Endothelial cell of umbilical vein (primary cell): ENCODE results near the gene SCAF1. TPM values are rescaled to one million over a fixed set of nuclear protein-coding genes. Genes with fewer than 3 reads are reported as not detected.

ENCODE experiments used
- BruUV-seq: library from RNA; stranded (reverse); fragments of 400-500 nt; replicated peaks from 2 replicates; lab custom pipeline; 2021; lab: Mats Ljungman, UMichigan
- CTCF ChIA-PET: fragments of 300-600, 350-600 bp; sonication (Branson Sonifier 250); formaldehyde crosslinking; loops from one replicate; lab custom pipeline; 2021; ENCODE audit warnings: antibody characterized with exemption, inconsistent platforms; lab: Charles Lee
- POLR2A ChIA-PET: fragments of 300-600, 350-600 bp; sonication (Branson Sonifier 250); formaldehyde crosslinking; loops from one replicate; lab custom pipeline; 2021; ENCODE audit warnings: antibody characterized with exemption, inconsistent platforms; lab: Charles Lee
- DNase-seq: peaks from one replicate; pipeline ENCODE4 v3.0.0-alpha.2; 2011; ENCODE audit warnings: low read depth, low spot score
- FAIRE-seq: peaks from 2 replicates; lab custom pipeline; 2011; peaks lifted over from hg19 to GRCh38; lab: Jason Lieb, UNC
- H2AFZ ChIP-seq: 2 replicates; pipeline ENCODE4 v1.6.0; 2012; ENCODE audit warnings: low read depth, low read length, control low read depth, inconsistent platforms
- H3K27ac ChIP-seq: 2 replicates; pipeline ENCODE4 v1.5.1; 2011; ENCODE audit warnings: low read depth, mild to moderate bottlenecking, control low read depth, low read length, moderate library complexity; ENCODE audit not compliant: insufficient read depth
- H3K27me3 ChIP-seq, 2 experiments: 2 replicates each; pipeline versions ENCODE4 v1.6.0 to v1.6.1; 2011; ENCODE audit warnings: low read length in 2 of 2, mixed read lengths in 1 of 2; ENCODE audit not compliant: control insufficient read depth in 2 of 2, insufficient read depth in 2 of 2
- H3K36me3 ChIP-seq, 2 experiments: 2 replicates in 1 of 2; 3 replicates in 1 of 2; pipeline ENCODE4 v1.5.1; 2011; ENCODE audit warnings: low read length in 2 of 2, mild to moderate bottlenecking in 1 of 2, moderate library complexity in 1 of 2; ENCODE audit not compliant: control insufficient read depth in 2 of 2, insufficient read depth in 2 of 2; ENCODE audit errors: extremely low read depth in 1 of 2
- H3K4me1 ChIP-seq: 3 replicates; pipeline ENCODE4 v1.5.1; 2011; ENCODE audit warnings: mild to moderate bottlenecking, low read length; ENCODE audit not compliant: control insufficient read depth, insufficient read depth; ENCODE audit errors: extremely low read depth
- H3K4me2 ChIP-seq: 2 replicates; pipeline ENCODE4 v1.6.1; 2011; ENCODE audit warnings: low read length, control low read depth, mixed read lengths; ENCODE audit not compliant: insufficient read depth
- H3K4me3 ChIP-seq, 3 experiments: fragments of 200-600 bp in 1 of 3; sonication (generic), shearing (Covaris generic) in 1 of 3; replicated peaks in 1 of 3; 2 replicates each; pipeline ENCODE4 v1.5.1; 2011 to 2016; ENCODE audit warnings: control low read depth in 3 of 3, low read length in 3 of 3, mild to moderate bottlenecking in 2 of 3, inconsistent platforms in 1 of 3, low read depth in 1 of 3, moderate library complexity in 1 of 3; ENCODE audit not compliant: insufficient read depth in 1 of 3
- H3K79me2 ChIP-seq: 2 replicates; pipeline ENCODE4 v1.6.0; 2012; ENCODE audit warnings: low read length, inconsistent platforms; ENCODE audit not compliant: control insufficient read depth, insufficient read depth
- H3K9ac ChIP-seq: replicated peaks from 2 replicates; pipeline ENCODE3; 2011; ENCODE audit warnings: low read length, control low read depth; ENCODE audit not compliant: insufficient read depth; ENCODE audit errors: extremely low read depth
- H3K9me1 ChIP-seq: replicated peaks from 3 replicates; pipeline ENCODE4 v1.6.0; 2011; ENCODE audit warnings: mild to moderate bottlenecking, low read length; ENCODE audit not compliant: control insufficient read depth, insufficient read depth; ENCODE audit errors: extremely low read depth
- H3K9me3 ChIP-seq: replicated peaks from 2 replicates; pipeline ENCODE4 v1.5.1; 2012; ENCODE audit warnings: low read length, inconsistent platforms; ENCODE audit not compliant: control insufficient read depth, insufficient read depth
- H4K20me1 ChIP-seq: replicated peaks from 2 replicates; pipeline ENCODE3; 2011; ENCODE audit warnings: mild to moderate bottlenecking, low read length; ENCODE audit not compliant: control insufficient read depth, insufficient read depth; ENCODE audit errors: extremely low read depth
- EZH2 ChIP-seq: IDR thresholded peaks from 2 replicates; pipeline ENCODE4 v1.6.1; 2012; ENCODE audit warnings: borderline replicate concordance, low read depth, mild to moderate bottlenecking, moderate library complexity, low read length, inconsistent platforms; ENCODE audit not compliant: severe bottlenecking
- FOS ChIP-seq: IDR thresholded peaks from 2 replicates; pipeline ENCODE4 v1.6.1; 2011; ENCODE audit warnings: mild to moderate bottlenecking, low read length, moderate library complexity, borderline replicate concordance; ENCODE audit not compliant: insufficient read depth
- GATA2 ChIP-seq: IDR thresholded peaks from 2 replicates; pipeline ENCODE4 v1.7.0; 2011; ENCODE audit warnings: low read depth, mild to moderate bottlenecking, moderate library complexity, mixed read lengths, low read length; ENCODE audit not compliant: insufficient read length, insufficient read depth
- JUN ChIP-seq: IDR thresholded peaks from 2 replicates; pipeline ENCODE4 v1.6.1; 2011; ENCODE audit warnings: borderline replicate concordance, low read depth; ENCODE audit not compliant: insufficient read length, insufficient read depth
- MAX ChIP-seq: IDR thresholded peaks from 2 replicates; pipeline ENCODE4 v1.6.1; 2011; ENCODE audit not compliant: insufficient read depth, insufficient read length
- MYC ChIP-seq: IDR thresholded peaks from one replicate; pipeline ENCODE4 v1.6.1; 2011; ENCODE audit warnings: mild to moderate bottlenecking, low read depth, low read length
- POLR2A ChIP-seq: IDR thresholded peaks from 2 replicates; pipeline ENCODE4 v1.6.1; 2012; ENCODE audit warnings: low read depth, mild to moderate bottlenecking, control low read depth, low read length
- POLR2AphosphoS5 ChIP-seq: IDR thresholded peaks from 2 replicates; pipeline ENCODE4 v1.6.1; 2012; ENCODE audit warnings: low read depth, mild to moderate bottlenecking, control low read depth, low read length, moderate library complexity; ENCODE audit not compliant: insufficient read depth
- dilution Hi-C: fragments of 300-500 bp; cut with MboI; formaldehyde crosslinking; loops from one replicate; pipeline ENCODE4 v1.15.0; 2019; ENCODE audit warnings: low sequenced_read_pairs; ENCODE audit not compliant: extremely low pct_ligation_motif_present
- intact Hi-C: fragments of 100-400 bp; cut with micrococcal nuclease; formaldehyde crosslinking; loops from one replicate; pipeline ENCODE4 v1.10.0; 2022
- polyA plus RNA-seq, 4 experiments: library from polyadenylated mRNA; depleted of rRNA in 3 of 4; stranded (reverse) in 3 of 4; unstranded in 1 of 4; fragments of >200 nt; gene quantifications; 2 replicates each; pipeline versions ENCODE4 v1.2.1 to v1.2.3, GENCODE V29; 2011 to 2012; ENCODE audit warnings: missing spikeins in 1 of 4
- total RNA-seq: library from RNA; stranded (reverse); gene quantifications from 2 replicates; pipeline ENCODE4 v1.2.3, GENCODE V29; 2021
- TF ChIP-seq, protein P1 (sequence below), 2 donors: IDR thresholded peaks; 1 replicate in 1 of 2; 2 replicates in 1 of 2; pipeline ENCODE4 v1.5.1; 2011; ENCODE audit warnings: low read length in 2 of 2, mild to moderate bottlenecking in 2 of 2, moderate library complexity in 2 of 2, control low read depth in 1 of 2, inconsistent platforms in 1 of 2, low read depth in 1 of 2; ENCODE audit not compliant: insufficient read depth in 1 of 2; ENCODE audit errors: extremely low read depth in 1 of 2

The SCAF1 gene
- total and polyA plus RNA-seq, 2 donors (not counting 3 experiments of a cell fraction or from before 2014, with no cell fraction given), result 13.3 to 75.8 TPM

GRCh38 chr19:49624967-49625910 lies 16.8 kb upstream of the SCAF1 start:
- no peak for DNase-seq
- no peak overlapping the region for H2AFZ ChIP-seq
- ChIA-PET POLR2A (no interaction called here), CTCF (interaction anchor here (1.0 kb wide), 1 partner anchor 15 kb away, joined by 3 read pairs; no protein-coding TSS in a partner anchor)
- dilution Hi-C loops, result no loop called here
- H3K9me1 ChIP-seq, result no peaks in the 10 kb centered on the region
- intact Hi-C loops, result no loop called here
- H3K4me2 ChIP-seq, result no peak overlapping the region
- H3K9me3 ChIP-seq, result no peaks in the 10 kb centered on the region
- TF ChIP-seq, protein P1, sequence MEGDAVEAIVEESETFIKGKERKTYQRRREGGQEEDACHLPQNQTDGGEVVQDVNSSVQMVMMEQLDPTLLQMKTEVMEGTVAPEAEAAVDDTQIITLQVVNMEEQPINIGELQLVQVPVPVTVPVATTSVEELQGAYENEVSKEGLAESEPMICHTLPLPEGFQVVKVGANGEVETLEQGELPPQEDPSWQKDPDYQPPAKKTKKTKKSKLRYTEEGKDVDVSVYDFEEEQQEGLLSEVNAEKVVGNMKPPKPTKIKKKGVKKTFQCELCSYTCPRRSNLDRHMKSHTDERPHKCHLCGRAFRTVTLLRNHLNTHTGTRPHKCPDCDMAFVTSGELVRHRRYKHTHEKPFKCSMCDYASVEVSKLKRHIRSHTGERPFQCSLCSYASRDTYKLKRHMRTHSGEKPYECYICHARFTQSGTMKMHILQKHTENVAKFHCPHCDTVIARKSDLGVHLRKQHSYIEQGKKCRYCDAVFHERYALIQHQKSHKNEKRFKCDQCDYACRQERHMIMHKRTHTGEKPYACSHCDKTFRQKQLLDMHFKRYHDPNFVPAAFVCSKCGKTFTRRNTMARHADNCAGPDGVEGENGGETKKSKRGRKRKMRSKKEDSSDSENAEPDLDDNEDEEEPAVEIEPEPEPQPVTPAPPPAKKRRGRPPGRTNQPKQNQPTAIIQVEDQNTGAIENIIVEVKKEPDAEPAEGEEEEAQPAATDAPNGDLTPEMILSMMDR (IDR thresholded peaks at IDR 0.05; ENCODE audit: extremely low read depth in 1 of 2, insufficient read depth in 1 of 2, low read depth in 1 of 2, low read length in 2 of 2), result no peak
- TF ChIP-seq FOS (no peak), MAX (no peak), GATA2 (no peak), JUN (no peak), EZH2 (no peak), POLR2AphosphoS5 (no peak), MYC (no peak), POLR2A (no peak)
- no peak overlapping the region for H3K4me3 ChIP-seq
- TSS peak; percentile 47 for BruUV-seq
- H3K9ac ChIP-seq, result no peak overlapping the region
- no peaks in the 10 kb centered on the region for H4K20me1 ChIP-seq
- H3K27ac ChIP-seq, result no peak overlapping the region
- peaks cover under 1 to 21% of the 10 kb centered on the region in 2 experiments for H3K36me3 ChIP-seq
- H3K4me1 ChIP-seq, result no peaks in the 10 kb centered on the region
- H3K27me3 ChIP-seq, result no peaks in the 10 kb centered on the region
- H3K79me2 ChIP-seq, result no peaks in the 10 kb centered on the region
- FAIRE-seq, result no peak
